Ovary (tissue), 9 donors: Measurements from ENCODE around the gene CARMIL1. TPM values are rescaled to one million over a fixed set of nuclear protein-coding genes. Genes with fewer than 3 reads are reported as not detected.

Source experiments
- DNase-seq, 5 donors: peaks; one replicate each; pipeline ENCODE4 v3.0.0-alpha.2; 2019 to 2020
- H3K27ac ChIP-seq, 2 donors: fragments of 200-600 bp; one replicate each; pipeline versions ENCODE4 v1.5.1 to v1.8.0; 2019 to 2022
- H3K27me3 ChIP-seq: fragments of 200-600 bp; one replicate; pipeline ENCODE4 v1.8.0; 2022
- H3K36me3 ChIP-seq: fragments of 200-600 bp; sonication (generic); one replicate; pipeline ENCODE4 v1.5.1; 2019
- H3K4me1 ChIP-seq: one replicate; pipeline ENCODE4 v1.8.1; 2013; ENCODE audit warnings: mild to moderate bottlenecking, moderate library complexity; ENCODE audit not compliant: insufficient read depth
- H3K4me3 ChIP-seq: fragments of 200-600 bp; sonication (generic); one replicate; pipeline ENCODE4 v1.5.1; 2017
- H3K9me3 ChIP-seq, 2 donors: fragments of 200-600 bp in 1 of 2; sonication (generic) in 1 of 2; one replicate each; pipeline versions ENCODE4 v1.5.1 to v1.8.1; 2013 to 2019; ENCODE audit warnings: mild to moderate bottlenecking in 1 of 2, moderate library complexity in 1 of 2
- CTCF ChIP-seq, 3 donors: fragments of 450-650 bp in 2 of 3; fragments of 200-600 bp in 1 of 3; IDR thresholded peaks; one replicate each; pipeline versions ENCODE4 v1.5.1 to v1.8.0; 2016 to 2022; ENCODE audit warnings: antibody characterized with exemption in 3 of 3, mild to moderate bottlenecking in 1 of 3
- EP300 ChIP-seq: sonication (generic); formaldehyde crosslinking; IDR thresholded peaks from one replicate; pipeline ENCODE4 v1.6.1; 2017; ENCODE audit warnings: antibody characterized with exemption
- POLR2A ChIP-seq: fragments of 450-650 bp; IDR thresholded peaks from one replicate; pipeline ENCODE4 v1.6.1; 2017; ENCODE audit warnings: antibody characterized with exemption, mild to moderate bottlenecking, moderate library complexity
- WGBS, 3 donors: extraction: QIAGEN DNeasy Blood & Tissue Kit in 1 of 3; methylation state at CpG; one replicate each; pipeline versions ENCODE4 v1.1.5 to v1.1.7; 2013 to 2017; 5-methylcytosine and 5-hydroxymethylcytosine counted together
- intact Hi-C, 4 donors: fragments of 100-400 bp; cut with DNase I; formaldehyde crosslinking; loops; one replicate each; pipeline versions ENCODE4 v1.11.0 to v1.15.1; 2022 to 2023
- polyA plus RNA-seq, 2 donors: library from polyadenylated mRNA; stranded (reverse); fragments of 200-250 nt in 1 of 2; fragments of 350-450 nt in 1 of 2; fragmentation: Illumina TruSeq in 1 of 2; extraction: RNeasy Lipid Tissue Mini Kit (QIAGEN cat#74804) in 1 of 2; gene quantifications; one replicate each; pipeline ENCODE4 v1.2.3, GENCODE V29; 2013 to 2014
- total RNA-seq, 7 donors: library from RNA; depleted of rRNA in 2 of 7; stranded (reverse); fragments of >200 nt in 2 of 7; fragmentation: NEBNext Ultra II Directional in 3 of 7; extraction: Animal tissue kit (Norgen Biotek cat#: 25700) in 3 of 7; gene quantifications; one replicate each; pipeline versions ENCODE4 v1.1.0 to v1.2.4, GENCODE V29; 2016 to 2023
- donor health status: DM: no; HTN: no; CAD: no; lungs with moderate emphysema.
- donor health status: DM: no; HTN: no; CAD: no.
- donor health status: Bipolar disorder and iron deficiency.
- donor health status: DM: yes; HTN: yes; CAD: no.
- donor health status: DM: no; HTN: no; CAD: no.
- donor health status: DM: yes; HTN: yes; CAD: no.

Gene CARMIL1
- total and polyA plus RNA-seq, 9 donors, result 6.4 to 25.6 (median 16.8) TPM

GRCh38 chr6:25324066-25324762 is 45.0 kb downstream of the CARMIL1 start:
- Histone ChIP-seq H3K4me3 (no peak overlapping the region), H3K4me1 (peaks cover 1% of the 10 kb centered on the region), H3K27me3 (no peaks in the 10 kb centered on the region), H3K9me3 (no peaks in the 10 kb centered on the region), H3K36me3 (no peaks in the 10 kb centered on the region), H3K27ac (no peak overlapping the region)
- no peak for DNase-seq
- intact Hi-C loops, result no loop called here
- WGBS, 3 donors, result 96 to 100% (median 100%) methylated on average over 1 of the region's 1 CpG
- TF ChIP-seq CTCF (IDR thresholded peaks at IDR 0.05) (no peak), POLR2A (no peak), EP300 (no peak)

- intact Hi-C loops, result no loop called here
- peaks cover 2% of the 10 kb centered on the region for H3K4me1 ChIP-seq
- no peaks in the 10 kb centered on the region for H3K9me3 ChIP-seq
- H3K36me3 ChIP-seq, result no peaks in the 10 kb centered on the region
- H3K27ac ChIP-seq, result no peak overlapping the region
- no peaks in the 10 kb centered on the region for H3K27me3 ChIP-seq
- H3K4me3 ChIP-seq, result no peak overlapping the region
- DNase-seq, result no peak
- 98 to 99% (median 98%) methylated on average over 4 of the region's 4 CpGs for WGBS, 3 donors
- no peak for TF ChIP-seq POLR2A
- no peak for TF ChIP-seq EP300
- TF ChIP-seq CTCF (IDR thresholded peaks at IDR 0.05), result no peak
These were observed 47.0 kb downstream of the CARMIL1 start for GRCh38 chr6:25326126-25326525.

DNA sequence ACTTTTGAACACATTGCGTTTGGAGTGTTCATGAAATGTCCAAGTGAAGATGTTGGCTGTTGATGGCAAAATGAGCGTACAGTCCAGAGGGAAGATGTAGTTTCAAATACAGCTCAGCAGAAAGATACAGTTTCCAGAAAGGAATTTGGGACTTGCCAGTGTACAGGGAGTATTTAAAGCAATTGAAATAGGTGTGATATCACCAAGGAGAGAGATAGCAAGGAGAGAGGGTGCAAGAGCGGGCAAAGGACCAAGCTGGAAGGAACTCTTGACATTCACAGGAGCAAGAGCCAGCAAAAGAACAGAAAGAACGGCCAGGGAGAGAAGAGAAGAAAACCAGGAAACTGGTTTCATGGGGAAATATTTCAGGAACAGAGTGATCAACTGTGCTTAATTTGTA is 47.8 kb downstream of the CARMIL1 start:
- Histone ChIP-seq H3K4me1 (peaks cover 2% of the 10 kb centered on the region), H3K27me3 (no peaks in the 10 kb centered on the region), H3K4me3 (no peak overlapping the region), H3K27ac (no peak overlapping the region), H3K9me3 (no peaks in the 10 kb centered on the region), H3K36me3 (no peaks in the 10 kb centered on the region)
- DNase-seq, result no peak
- intact Hi-C loops, result no loop called here
- WGBS, 3 donors, result 43 to 85% (median 82%) methylated on average over 4 of the region's 4 CpGs
- no peak for TF ChIP-seq POLR2A
- no peak for TF ChIP-seq EP300
- TF ChIP-seq CTCF (IDR thresholded peaks at IDR 0.05), result no peak

- Histone ChIP-seq H3K27ac (no peak overlapping the region), H3K9me3 (no peaks in the 10 kb centered on the region), H3K36me3 (no peaks in the 10 kb centered on the region), H3K4me1 (peaks cover 2% of the 10 kb centered on the region), H3K27me3 (no peaks in the 10 kb centered on the region), H3K4me3 (no peak overlapping the region)
- no peak for DNase-seq
- intact Hi-C loops, result no loop called here
- 24 to 45% (median 30%) methylated on average over 2 of the region's 2 CpGs for WGBS, 3 donors
- TF ChIP-seq EP300 (no peak), CTCF (IDR thresholded peaks at IDR 0.05) (no peak), POLR2A (no peak)
These were observed 48.3 kb downstream of the CARMIL1 start for GRCh38 chr6:25327432-25327831.
